UCSD-AML1 (cell line): ENCODE results near the gene PPM1H.
"Not testable (repeated sequence)": the region's sequence is repeated elsewhere in the genome, so short reads cannot be mapped to it uniquely, and the experiment has no call there.

ENCODE experiments used
- DNase-seq: peaks from one replicate; lab custom pipeline; 2025; ENCODE audit not compliant: unreplicated experiment; lab: John Stamatoyannopoulos, UW

The PPM1H gene

GRCh38 chr12:62739266-62740015, 195.5 kb downstream of the PPM1H start:
- DNase-seq = no peak

GRCh38 chr12:62738616-62739015, 196.3 kb downstream of the PPM1H start:
- DNase-seq = no peak

DNA sequence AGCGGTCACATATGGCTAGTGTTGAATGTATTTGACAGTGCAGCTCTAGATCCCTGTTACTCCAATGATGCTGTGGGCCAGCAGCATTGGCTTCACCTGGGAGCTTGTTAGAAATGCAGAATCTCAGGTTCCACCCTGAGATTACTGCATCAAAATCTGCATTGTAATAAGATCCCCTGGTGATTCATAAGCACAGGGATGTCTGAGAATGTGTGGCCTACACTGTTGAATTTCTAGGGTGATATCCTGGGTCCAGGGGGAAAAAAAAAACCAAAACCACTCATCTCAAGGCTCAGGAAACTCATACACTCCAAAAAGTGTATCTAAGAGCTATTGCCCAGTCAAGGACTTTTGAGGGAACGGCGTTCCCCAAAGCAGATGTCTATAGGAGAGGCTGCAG, 196.8 kb downstream of the PPM1H start:
- DNase-seq = no peak

- DNase-seq = no peak
Measured at GRCh38 chr12:62737615-62738014, 197.3 kb downstream of the PPM1H start.

DNA sequence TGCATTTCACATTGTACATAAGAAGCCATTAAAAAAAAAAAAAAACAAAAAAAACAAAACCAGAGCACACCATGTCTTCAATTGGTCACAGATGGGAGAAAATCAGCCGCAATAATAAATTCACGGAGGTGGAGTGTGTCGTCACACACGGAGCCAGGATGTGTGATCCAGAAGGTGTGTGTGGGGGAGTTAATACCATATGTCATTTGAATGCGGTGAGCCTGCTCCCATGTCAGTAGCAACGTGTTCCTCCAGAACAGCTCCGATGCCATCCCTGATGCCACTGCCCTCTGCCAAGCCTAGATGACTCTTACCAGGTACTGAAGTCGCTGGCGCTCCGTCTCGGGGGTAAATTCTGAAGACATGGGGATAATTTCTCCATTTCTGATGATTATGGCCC, 197.8 kb downstream of the PPM1H start:
- no peak for DNase-seq

GRCh38 chr12:62736596-62736995, 198.4 kb downstream of the PPM1H start:
- DNase-seq = no peak

GRCh38 chr12:62732861-62733427, 202.0 kb downstream of the PPM1H start:
- DNase-seq = no peak

GRCh38 chr12:62731055-62731820, 203.7 kb downstream of the PPM1H start:
- no peak for DNase-seq

GRCh38 chr12:62730649-62731048, 204.3 kb downstream of the PPM1H start:
- no peak for DNase-seq

- not testable (repeated sequence) for DNase-seq
Measured at GRCh38 chr12:62729579-62730544, 205.1 kb downstream of the PPM1H start.

DNA sequence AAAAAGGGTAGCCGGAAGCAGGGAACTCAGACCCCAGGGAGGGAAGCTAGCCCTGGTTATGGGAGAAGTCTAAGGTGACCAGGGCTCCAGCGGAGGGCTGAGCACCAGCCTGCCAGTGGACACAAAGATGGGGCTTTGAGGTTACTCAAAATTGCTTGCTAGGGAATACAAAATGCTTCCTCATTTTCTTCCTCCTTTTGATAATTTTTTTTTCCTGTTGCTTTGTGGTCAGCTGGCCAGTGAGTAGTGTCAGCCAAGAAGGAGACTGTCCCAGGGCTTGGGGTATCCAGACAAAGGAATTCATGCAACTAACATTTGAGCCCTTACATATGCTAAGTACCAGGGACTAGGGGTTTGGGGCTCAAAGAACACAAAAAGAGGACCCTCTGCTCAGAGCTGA, 206.2 kb downstream of the PPM1H start:
- DNase-seq = no peak

DNA sequence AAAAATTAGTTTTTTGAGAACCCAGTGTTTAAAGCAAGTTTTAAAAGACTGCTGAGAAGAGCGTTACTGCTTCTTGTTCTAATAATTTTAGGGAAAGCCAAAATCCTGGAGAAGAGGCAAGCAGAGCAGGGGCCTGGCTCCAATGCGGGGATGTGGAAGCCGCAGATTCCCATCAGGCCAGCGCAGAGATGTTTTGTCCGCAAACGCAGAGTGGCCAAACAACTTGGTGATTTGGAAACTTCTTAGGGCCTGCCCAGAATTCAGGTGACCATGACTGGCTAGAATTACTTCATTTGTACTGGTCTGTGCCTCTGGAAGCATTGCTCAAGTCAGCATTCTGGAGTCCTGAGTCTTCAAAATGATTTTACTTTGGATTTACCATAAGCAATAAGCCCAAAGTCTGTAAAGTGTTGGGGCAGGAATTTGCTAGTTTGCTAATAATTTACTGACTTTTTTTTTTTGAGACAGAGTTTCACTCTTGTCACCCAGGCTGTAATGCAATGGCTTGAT, 208.4 kb downstream of the PPM1H start:
- DNase-seq = no peak

- DNase-seq = no peak
Measured at GRCh38 chr12:62725781-62726180, 209.2 kb downstream of the PPM1H start.

DNA sequence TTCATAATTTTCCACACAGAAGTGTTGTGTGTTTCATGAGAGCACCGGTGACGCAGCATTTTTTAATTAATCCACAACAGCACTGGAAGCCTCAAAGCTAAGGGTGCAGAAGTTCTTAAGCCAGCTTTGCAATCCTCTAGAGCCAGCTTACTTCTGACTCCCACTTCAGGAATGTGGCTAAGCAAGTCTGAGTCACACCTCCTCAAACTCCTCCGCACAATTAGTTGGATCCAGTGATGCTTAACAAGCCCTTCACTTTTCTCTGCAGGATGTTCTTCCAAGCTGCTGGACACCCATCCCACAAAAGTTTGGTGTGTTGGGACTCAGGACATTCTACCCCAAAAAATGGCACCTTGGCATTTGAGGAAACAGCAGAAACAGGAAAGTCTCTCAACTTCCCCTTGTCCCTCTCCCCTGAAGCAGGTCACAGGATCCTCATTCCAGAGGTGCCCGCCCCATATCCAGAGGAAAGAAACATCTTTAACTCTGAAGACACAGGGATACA, 210.0 kb downstream of the PPM1H start:
- DNase-seq = no peak

DNA sequence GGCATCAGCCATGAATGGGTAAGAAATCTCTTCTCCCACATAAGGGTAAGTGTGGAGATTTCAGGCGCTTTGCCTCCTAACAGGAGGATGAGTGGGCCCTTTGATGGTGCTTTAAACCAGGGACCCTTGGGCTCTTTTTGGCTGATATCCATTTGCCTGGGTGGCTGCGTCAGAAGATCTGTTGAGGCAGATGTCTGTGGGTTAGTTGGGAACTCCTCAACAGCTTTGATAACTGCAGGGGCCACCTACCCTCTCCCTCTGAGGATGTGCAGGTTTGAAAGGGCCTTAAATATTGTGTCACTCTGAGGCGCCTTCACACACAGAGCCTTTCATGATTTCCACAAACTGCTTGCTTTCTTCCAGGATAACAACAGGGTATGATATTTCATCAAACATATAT, 210.7 kb downstream of the PPM1H start:
- no peak for DNase-seq

DNA sequence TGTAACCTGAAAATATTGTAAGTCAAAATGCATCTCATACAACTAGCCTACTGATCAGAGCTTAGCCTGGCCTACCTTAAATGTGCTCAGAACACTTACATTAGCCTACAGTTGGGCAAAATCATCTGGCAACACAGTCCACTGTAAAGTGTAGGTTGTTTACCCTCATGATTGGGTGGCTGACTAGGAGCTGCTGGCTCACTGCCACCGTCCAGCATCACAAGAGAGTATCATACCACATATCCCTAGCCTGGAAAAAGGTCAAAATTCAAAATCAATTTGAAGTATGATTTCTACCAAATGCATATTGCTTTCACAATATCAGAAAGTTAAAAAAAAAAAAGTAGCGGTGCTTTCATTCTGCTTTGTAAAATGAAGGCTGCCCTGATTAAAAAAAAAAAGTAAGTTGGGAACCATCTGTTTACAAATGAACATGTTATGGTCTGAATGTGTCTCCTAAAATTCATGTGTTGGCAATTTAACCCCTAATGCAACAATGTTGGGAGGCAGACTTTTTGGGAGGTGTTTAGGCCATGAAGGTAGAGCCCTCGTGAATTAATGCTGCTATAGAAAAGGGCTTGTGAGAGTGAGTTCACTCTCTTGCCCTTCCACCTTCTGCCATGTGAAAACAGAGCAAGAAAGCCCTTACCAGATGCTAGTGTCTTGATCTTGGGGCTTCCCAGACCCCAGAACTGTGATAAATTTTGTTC, 211.8 kb downstream of the PPM1H start:
- no peak for DNase-seq

- no peak for DNase-seq
Measured at GRCh38 chr12:62720661-62721330, 214.2 kb downstream of the PPM1H start.

DNA sequence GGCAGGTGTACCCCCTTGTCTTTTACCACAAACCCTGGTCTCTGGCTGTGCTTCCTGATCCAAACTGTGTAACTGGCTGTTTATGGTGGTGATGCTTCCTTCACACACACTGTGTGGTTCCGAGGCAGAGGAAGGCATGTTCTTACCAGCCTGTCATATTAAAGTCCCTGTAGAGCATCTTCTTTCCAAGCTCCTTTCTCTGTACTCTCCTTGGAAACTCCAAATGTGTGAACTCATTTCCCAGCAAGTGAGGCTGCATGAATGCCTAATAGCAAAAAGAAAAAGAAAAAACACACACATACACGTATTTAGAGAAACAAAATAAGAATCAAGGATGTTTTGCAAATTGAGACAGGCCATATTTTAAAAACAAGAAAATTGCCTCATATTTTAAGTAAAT, 214.9 kb downstream of the PPM1H start:
- no peak for DNase-seq

- DNase-seq = no peak
Measured at GRCh38 chr12:62718762-62719426, 216.1 kb downstream of the PPM1H start.
